K562 (cell line): ENCODE measurements around the gene CTRB2. TPM values are rescaled to one million over a fixed set of nuclear protein-coding genes. Genes with fewer than 3 reads are reported as not detected.

ENCODE experiments used
- ATAC-seq: fragments of 200-7000 bp; cut with Tn5 transposase; 3 replicates; pipeline ENCODE4 v1.9.1; 2020; ENCODE audit warnings: moderate library complexity
- BruUV-seq: library from RNA; stranded (reverse); fragments of 400-500 nt; replicated peaks from 2 replicates; lab custom pipeline; 2021; lab: Mats Ljungman, UMichigan
- CTCF ChIA-PET: fragments of 300-600 bp; formaldehyde crosslinking; extraction: SDS; loops from one replicate; lab custom pipeline; 2021; ENCODE audit warnings: low intra/inter-chr PET ratio; lab: Yijun Ruan, JAX
- POLR2A ChIA-PET: fragments of 300-600, 350-650 bp; sonication (Branson Sonifier 250); formaldehyde crosslinking; extraction: SDS; loops from one replicate; lab custom pipeline; 2021; ENCODE audit warnings: antibody characterized with exemption, inconsistent platforms; lab: Yijun Ruan, JAX
- DNase-seq, 4 experiments: peaks; one replicate each; pipeline versions ENCODE4 v3.0.0 to v3.0.0-alpha.2; 2011 to 2018; ENCODE audit warnings: low spot score in 3 of 4, mixed read lengths in 3 of 4; ENCODE audit errors: extremely low read depth in 1 of 4
- FAIRE-seq: peaks from 2 replicates; lab custom pipeline; 2011; peaks lifted over from hg19 to GRCh38; lab: Jason Lieb, UNC
- H2AFZ ChIP-seq: 2 replicates; pipeline ENCODE4 v1.6.0; 2011; ENCODE audit warnings: low read depth, low read length, control low read depth, inconsistent platforms
- H3K27ac ChIP-seq: fragments of 200-600 bp; 3 replicates; pipeline ENCODE4 v1.8.0; 2011; ENCODE audit warnings: low read depth, mild to moderate bottlenecking, control low read depth, inconsistent platforms, low read length, moderate library complexity, mixed read lengths; ENCODE audit errors: extremely low read depth
- H3K27me3 ChIP-seq, 2 experiments: fragments of 300-600 bp in 1 of 2; 2 replicates in 1 of 2; 3 replicates in 1 of 2; pipeline versions ENCODE4 v1.6.0 to v1.8.0; 2011; ENCODE audit warnings: inconsistent platforms in 2 of 2, low read length in 2 of 2, mild to moderate bottlenecking in 1 of 2, mixed read lengths in 1 of 2, moderate library complexity in 1 of 2; ENCODE audit not compliant: control insufficient read depth in 2 of 2, insufficient read depth in 2 of 2
- H3K36me3 ChIP-seq: fragments of 300-600 bp; 3 replicates; pipeline ENCODE4 v1.8.0; 2011; ENCODE audit warnings: mild to moderate bottlenecking, low read length, inconsistent platforms; ENCODE audit not compliant: control insufficient read depth, insufficient read depth
- H3K4me1 ChIP-seq, 2 experiments: fragments of 200-600 bp in 1 of 2; replicated peaks in 1 of 2; 2 replicates in 1 of 2; 3 replicates in 1 of 2; pipeline versions ENCODE4 v1.5.1 to v1.8.0; 2011; ENCODE audit warnings: inconsistent platforms in 2 of 2, low read length in 2 of 2, mild to moderate bottlenecking in 1 of 2, mixed read lengths in 1 of 2, moderate library complexity in 1 of 2; ENCODE audit not compliant: control insufficient read depth in 2 of 2, insufficient read depth in 2 of 2
- H3K4me2 ChIP-seq: 2 replicates; pipeline ENCODE4 v1.6.1; 2011; ENCODE audit warnings: low read length, control low read depth, inconsistent platforms, mixed read lengths; ENCODE audit not compliant: insufficient read depth
- H3K4me3 ChIP-seq: fragments of 200-600 bp; sonication (generic), shearing (Covaris generic); 2 replicates; pipeline ENCODE4 v1.5.1; 2016; ENCODE audit warnings: control low read depth, inconsistent platforms
- H3K79me2 ChIP-seq: fragments of 200-600 bp; 3 replicates; pipeline ENCODE4 v1.8.0; 2011; ENCODE audit warnings: low read length, inconsistent platforms; ENCODE audit not compliant: control insufficient read depth, insufficient read depth
- H3K9ac ChIP-seq, 2 experiments: 2 replicates each; pipeline versions ENCODE4 v1.6.0 to v1.6.1; 2011; ENCODE audit warnings: low read depth in 2 of 2, low read length in 2 of 2, control low read depth in 1 of 2, inconsistent platforms in 1 of 2, mild to moderate bottlenecking in 1 of 2, mixed read lengths in 1 of 2; ENCODE audit not compliant: insufficient read depth in 1 of 2
- H3K9me1 ChIP-seq: one replicate; pipeline ENCODE4 v1.6.0; 2011; ENCODE audit warnings: inconsistent platforms, mild to moderate bottlenecking, low read length, moderate library complexity; ENCODE audit not compliant: control insufficient read depth, insufficient read depth
- H3K9me3 ChIP-seq: replicated peaks from 2 replicates; pipeline ENCODE4 v1.5.1; 2011; ENCODE audit warnings: low read depth, low read length, inconsistent platforms; ENCODE audit not compliant: control insufficient read depth, insufficient read depth
- H4K20me1 ChIP-seq: replicated peaks from 2 replicates; pipeline ENCODE4 v1.6.1; 2011; ENCODE audit warnings: low read length, inconsistent platforms, mixed read lengths; ENCODE audit not compliant: control insufficient read depth, insufficient read depth
- GTF2E2 ChIP-seq: fragments of 200-800 bp; sonication (Bioruptor generic); IDR thresholded peaks from 2 replicates; pipeline ENCODE4 v1.6.1; 2016; ENCODE audit warnings: missing genetic modification characterization, missing compliant biosample characterization
- KDM4B ChIP-seq, 2 experiments: fragments of 450-650 bp in 1 of 2; sonication (generic) in 1 of 2; IDR thresholded peaks; 2 replicates each; pipeline ENCODE4 v1.6.1; 2016 to 2017; ENCODE audit warnings: borderline replicate concordance in 2 of 2, antibody characterized with exemption in 1 of 2, low read depth in 1 of 2, mild to moderate bottlenecking in 1 of 2
- MAFF ChIP-seq: IDR thresholded peaks from 2 replicates; pipeline ENCODE4 v1.6.1; 2012; ENCODE audit warnings: low read length, improper control_type of control experiment
- MGA ChIP-seq: fragments of 450-650 bp; IDR thresholded peaks from 2 replicates; pipeline ENCODE4 v1.6.1; 2016; ENCODE audit warnings: mild to moderate bottlenecking, moderate library complexity
- NCOA6 ChIP-seq: fragments of 450-650 bp; IDR thresholded peaks from 2 replicates; pipeline ENCODE4 v1.6.1; 2017; ENCODE audit warnings: mild to moderate bottlenecking
- PHF21A ChIP-seq: fragments of 450-650 bp; IDR thresholded peaks from 2 replicates; pipeline ENCODE4 v1.6.1; 2017; ENCODE audit warnings: low read depth, borderline replicate concordance
- RFX5 ChIP-seq: IDR thresholded peaks from 2 replicates; pipeline ENCODE4 v1.6.1; 2011; ENCODE audit warnings: low read depth, mild to moderate bottlenecking, improper control_type of control experiment, low read length
- SIRT6 ChIP-seq: IDR thresholded peaks from one replicate; pipeline ENCODE4 v1.6.1; 2012; ENCODE audit warnings: low read depth, mild to moderate bottlenecking, control low read depth, inconsistent platforms, low read length, moderate library complexity
- SUPT5H ChIP-seq: fragments of 450-650 bp; IDR thresholded peaks from 2 replicates; pipeline ENCODE4 v1.6.1; 2016
- ZBTB43 ChIP-seq: sonication (generic); formaldehyde crosslinking; IDR thresholded peaks from 2 replicates; pipeline ENCODE4 v1.8.0; 2023; ENCODE audit warnings: mild to moderate bottlenecking, missing genetic modification reagents
- WGBS: fragments of 100-300 bp; shearing (Covaris generic); methylation state at CpG from one replicate; pipeline ENCODE4 v1.1.6; 2016; ENCODE audit warnings: low coverage, mixed read lengths; ENCODE audit not compliant: insufficient coverage; ENCODE audit errors: missing lambda C conversion rate; 5-methylcytosine and 5-hydroxymethylcytosine counted together
- in situ Hi-C: fragments of 300-500 bp; cut with MboI; formaldehyde crosslinking; loops from 4 replicates; pipeline ENCODE4 v1.15.0; 2018; ENCODE audit warnings: inconsistent platforms, mixed read lengths
- intact Hi-C: fragments of 100-400 bp; cut with micrococcal nuclease; formaldehyde crosslinking; loops from 2 replicates; pipeline ENCODE4 v1.14.2; 2022
- polyA plus RNA-seq, 8 experiments: library from polyadenylated mRNA; depleted of rRNA in 4 of 8; stranded (reverse) in 5 of 8; unstranded in 3 of 8; fragments of >200 nt; fragmentation: Nextera tagmentation in 2 of 8; fragmentation: Illumina TruSeq in 1 of 8; extraction: Ambion mirVana in 2 of 8; extraction: Trizol in 1 of 8; gene quantifications; 2 replicates each; pipeline versions ENCODE4 v1.2.1 to v1.2.3, GENCODE V29; 2011 to 2014; ENCODE audit warnings: inconsistent platforms in 1 of 8, missing spikeins in 1 of 8
- total RNA-seq, 7 experiments: library from RNA; depleted of rRNA in 6 of 7; stranded (reverse); fragments of >200 nt in 6 of 7; fragmentation: Illumina TruSeq in 2 of 7; extraction: Trizol in 2 of 7; gene quantifications; 2 replicates each; pipeline versions ENCODE4 v1.2.1 to v1.2.3, GENCODE V29; 2011 to 2021; ENCODE audit warnings: low replicate concordance in 1 of 7

Gene CTRB2
- total and polyA plus RNA-seq, 9 of the 15 experiments (the other 6 are each of a cell fraction or from before 2014, with no cell fraction given): 5.1 TPM; not detected in 8

- Histone ChIP-seq H3K4me3 (no peak overlapping the region), H3K4me1 (peaks cover 0 to 66% of the 10 kb centered on the region in 2 experiments; a peak in 3 of 5 replicates), H3K4me2 (no peak overlapping the region), H3K36me3 (peaks cover 55% of the 10 kb centered on the region; the same call in 2 of the 3 replicates), H3K79me2 (no peaks in the 10 kb centered on the region), H4K20me1 (0 out of 2 replicates have a peak, but pooled peaks cover 4% of the 10 kb centered on the region), H2AFZ (no peak overlapping the region), H3K9me3 (no peaks in the 10 kb centered on the region), H3K9me1 (peaks cover 9% of the 10 kb centered on the region), H3K27ac (no peak overlapping the region), H3K27me3 (no peaks in the 10 kb centered on the region), H3K9ac (peak overlapping the region in 1 of 2 experiments; percentile 58; a peak in 2 of 4 replicates)
- DNase-seq (no peak), ATAC-seq (no peak), FAIRE-seq (no peak)
- intact Hi-C loops: no loop called here
- in situ Hi-C loops: no loop called here
- WGBS: 90% methylated on average over 14 of the region's 18 CpGs
- POLR2A ChIA-PET: no interaction called here
- CTCF ChIA-PET: no interaction called here
- BruUV-seq: no TSS peak
- TF ChIP-seq ZBTB43 (CRISPR knock-in tag): no peak
- TF ChIP-seq SIRT6: no peak
- TF ChIP-seq MGA: no peak
- TF ChIP-seq PHF21A: no peak
- TF ChIP-seq MAFF: no peak
- no peak for TF ChIP-seq RFX5
- no peak for TF ChIP-seq GTF2E2
- TF ChIP-seq SUPT5H: no peak
- no peak for TF ChIP-seq NCOA6
- TF ChIP-seq KDM4B (IDR thresholded peaks at IDR 0.05; ENCODE audit: borderline replicate concordance in 2 of 2, low read depth in 1 of 2): no peak
Observed at GRCh38 chr16:75237398-75238131, 30.6 kb upstream of the CTRB2 start.
